ENCODE results near the gene RASGRP1.

DNA sequence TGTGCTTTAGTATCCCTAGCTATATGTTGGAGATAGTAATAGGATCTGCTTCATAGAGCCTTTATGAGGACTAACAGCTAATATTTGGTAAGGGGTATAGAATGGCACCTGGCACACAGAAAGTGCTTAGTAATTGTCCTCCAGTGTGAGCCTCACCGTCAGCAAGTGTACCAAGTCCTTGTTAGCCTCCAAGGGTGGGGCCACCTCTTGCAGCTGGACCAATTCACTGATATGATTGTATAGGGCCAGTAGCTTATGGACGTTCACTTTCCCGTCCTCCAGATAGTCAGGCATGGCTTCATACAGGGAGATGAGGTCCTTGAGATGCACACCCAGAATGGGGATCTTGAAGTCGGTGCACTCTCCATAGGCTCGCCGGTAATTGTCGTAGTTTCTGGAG, 57.0 kb downstream of the RASGRP1 start:
- TF ChIP-seq, protein P1, sequence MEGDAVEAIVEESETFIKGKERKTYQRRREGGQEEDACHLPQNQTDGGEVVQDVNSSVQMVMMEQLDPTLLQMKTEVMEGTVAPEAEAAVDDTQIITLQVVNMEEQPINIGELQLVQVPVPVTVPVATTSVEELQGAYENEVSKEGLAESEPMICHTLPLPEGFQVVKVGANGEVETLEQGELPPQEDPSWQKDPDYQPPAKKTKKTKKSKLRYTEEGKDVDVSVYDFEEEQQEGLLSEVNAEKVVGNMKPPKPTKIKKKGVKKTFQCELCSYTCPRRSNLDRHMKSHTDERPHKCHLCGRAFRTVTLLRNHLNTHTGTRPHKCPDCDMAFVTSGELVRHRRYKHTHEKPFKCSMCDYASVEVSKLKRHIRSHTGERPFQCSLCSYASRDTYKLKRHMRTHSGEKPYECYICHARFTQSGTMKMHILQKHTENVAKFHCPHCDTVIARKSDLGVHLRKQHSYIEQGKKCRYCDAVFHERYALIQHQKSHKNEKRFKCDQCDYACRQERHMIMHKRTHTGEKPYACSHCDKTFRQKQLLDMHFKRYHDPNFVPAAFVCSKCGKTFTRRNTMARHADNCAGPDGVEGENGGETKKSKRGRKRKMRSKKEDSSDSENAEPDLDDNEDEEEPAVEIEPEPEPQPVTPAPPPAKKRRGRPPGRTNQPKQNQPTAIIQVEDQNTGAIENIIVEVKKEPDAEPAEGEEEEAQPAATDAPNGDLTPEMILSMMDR (IDR thresholded peaks at IDR 0.05; ENCODE audit: insufficient read depth, low read length) = no peak
- TF ChIP-seq GABPA (IDR thresholded peaks at IDR 0.05; ENCODE audit: low read depth) = no peak
- no peak for TF ChIP-seq POLR2AphosphoS5 (IDR thresholded peaks at IDR 0.05; ENCODE audit: low read depth)
- TF ChIP-seq, protein P2, sequence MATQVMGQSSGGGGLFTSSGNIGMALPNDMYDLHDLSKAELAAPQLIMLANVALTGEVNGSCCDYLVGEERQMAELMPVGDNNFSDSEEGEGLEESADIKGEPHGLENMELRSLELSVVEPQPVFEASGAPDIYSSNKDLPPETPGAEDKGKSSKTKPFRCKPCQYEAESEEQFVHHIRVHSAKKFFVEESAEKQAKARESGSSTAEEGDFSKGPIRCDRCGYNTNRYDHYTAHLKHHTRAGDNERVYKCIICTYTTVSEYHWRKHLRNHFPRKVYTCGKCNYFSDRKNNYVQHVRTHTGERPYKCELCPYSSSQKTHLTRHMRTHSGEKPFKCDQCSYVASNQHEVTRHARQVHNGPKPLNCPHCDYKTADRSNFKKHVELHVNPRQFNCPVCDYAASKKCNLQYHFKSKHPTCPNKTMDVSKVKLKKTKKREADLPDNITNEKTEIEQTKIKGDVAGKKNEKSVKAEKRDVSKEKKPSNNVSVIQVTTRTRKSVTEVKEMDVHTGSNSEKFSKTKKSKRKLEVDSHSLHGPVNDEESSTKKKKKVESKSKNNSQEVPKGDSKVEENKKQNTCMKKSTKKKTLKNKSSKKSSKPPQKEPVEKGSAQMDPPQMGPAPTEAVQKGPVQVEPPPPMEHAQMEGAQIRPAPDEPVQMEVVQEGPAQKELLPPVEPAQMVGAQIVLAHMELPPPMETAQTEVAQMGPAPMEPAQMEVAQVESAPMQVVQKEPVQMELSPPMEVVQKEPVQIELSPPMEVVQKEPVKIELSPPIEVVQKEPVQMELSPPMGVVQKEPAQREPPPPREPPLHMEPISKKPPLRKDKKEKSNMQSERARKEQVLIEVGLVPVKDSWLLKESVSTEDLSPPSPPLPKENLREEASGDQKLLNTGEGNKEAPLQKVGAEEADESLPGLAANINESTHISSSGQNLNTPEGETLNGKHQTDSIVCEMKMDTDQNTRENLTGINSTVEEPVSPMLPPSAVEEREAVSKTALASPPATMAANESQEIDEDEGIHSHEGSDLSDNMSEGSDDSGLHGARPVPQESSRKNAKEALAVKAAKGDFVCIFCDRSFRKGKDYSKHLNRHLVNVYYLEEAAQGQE (IDR thresholded peaks at IDR 0.05; ENCODE audit: insufficient replicate concordance, low read depth) = no peak

Measured in HL-60 (cell line).